ENCODE results near the gene PPP1R12C. TPM values are rescaled to one million over a fixed set of nuclear protein-coding genes. Genes with fewer than 3 reads are reported as not detected.
"Not testable (repeated sequence)": the region's sequence is repeated elsewhere in the genome, so short reads cannot be mapped to it uniquely, and the experiment has no call there.

The PPP1R12C gene
- total RNA-seq, 1 donor from 2014 or later: 21.8 TPM

GRCh38 chr19:55066107-55066709 is 51.2 kb downstream of the PPP1R12C start:
- Histone ChIP-seq H3K36me3 (no peaks in the 10 kb centered on the region), H3K79me2 (ENCODE audit: low read depth) (no peaks in the 10 kb centered on the region), H3K9me3 (ENCODE audit: low read depth) (no peaks in the 10 kb centered on the region), H3K27me3 (peaks cover 92% of the 10 kb centered on the region), H3K9ac (no peak overlapping the region), H4K20me1 (ENCODE audit: low read depth) (peaks cover 10% of the 10 kb centered on the region), H3K27ac (no peak overlapping the region), H3F3A (ENCODE audit: low read depth) (peaks cover 15% of the 10 kb centered on the region), H3K4me2 (no peak overlapping the region), H3K4me1 (peaks cover 7% of the 10 kb centered on the region), H3K4me3 (no peak overlapping the region), H2AFZ (replicated peaks) (no peak overlapping the region)
- TF ChIP-seq EZH2 (IDR thresholded peaks at IDR 0.05) (no peak), CTCF (IDR thresholded peaks at IDR 0.05) (no peak), EZH2phosphoT487 (IDR thresholded peaks at IDR 0.05) (no peak)
- peak; percentile 46 for DNase-seq (ENCODE audit: low spot score)
- Mint-ChIP-seq H3K27ac (no peak overlapping the region), H3K9me3 (no peaks in the 10 kb centered on the region), H3K27me3 (ENCODE audit: insufficient read depth, low read depth) (peaks cover 57% of the 10 kb centered on the region), H3K36me3 (no peaks in the 10 kb centered on the region), H3K4me1 (peaks cover 11% of the 10 kb centered on the region), H3K4me3 (no peak overlapping the region)

GRCh38 chr19:55065516-55065915 is 51.9 kb downstream of the PPP1R12C start:
- H3K4me3 ChIP-seq; H3K27ac Mint-ChIP-seq; H3K9me3 ChIP-seq (ENCODE audit: low read depth); H3K36me3 ChIP-seq; H3K9me3 Mint-ChIP-seq; H3K79me2 ChIP-seq (ENCODE audit: low read depth); H3K9ac ChIP-seq; H3K4me2 ChIP-seq; H3K4me1 ChIP-seq; DNase-seq (ENCODE audit: low spot score); H2AFZ ChIP-seq (replicated peaks); H3K36me3 Mint-ChIP-seq; H4K20me1 ChIP-seq (ENCODE audit: low read depth); H3K27ac ChIP-seq; H3K4me3 Mint-ChIP-seq: not testable (repeated sequence)
- peaks cover 11% of the 10 kb centered on the region for H3K4me1 Mint-ChIP-seq
- Histone ChIP-seq H3K27me3 (peaks cover 85% of the 10 kb centered on the region), H3F3A (ENCODE audit: low read depth) (peaks cover 15% of the 10 kb centered on the region)
- H3K27me3 Mint-ChIP-seq (ENCODE audit: insufficient read depth, low read depth): peaks cover 54% of the 10 kb centered on the region

GRCh38 chr19:55063492-55063843 is 54.0 kb downstream of the PPP1R12C start:
- Histone ChIP-seq H3K36me3 (no peaks in the 10 kb centered on the region), H3K4me3 (peak overlapping the region; percentile 70), H3K27ac (no peak overlapping the region), H4K20me1 (ENCODE audit: low read depth) (peaks cover 4% of the 10 kb centered on the region), H2AFZ (replicated peaks) (no peak overlapping the region), H3K4me1 (no peaks in the 10 kb centered on the region), H3K4me2 (no peak overlapping the region), H3K9ac (no peak overlapping the region), H3K9me3 (ENCODE audit: low read depth) (no peaks in the 10 kb centered on the region), H3F3A (ENCODE audit: low read depth) (peaks cover 7% of the 10 kb centered on the region), H3K27me3 (peaks cover 64% of the 10 kb centered on the region), H3K79me2 (ENCODE audit: low read depth) (no peaks in the 10 kb centered on the region)
- Mint-ChIP-seq H3K27ac (no peak overlapping the region), H3K36me3 (peaks cover under 1% of the 10 kb centered on the region), H3K4me3 (peak overlapping the region; percentile 81), H3K4me1 (peaks cover 2% of the 10 kb centered on the region), H3K27me3 (ENCODE audit: insufficient read depth, low read depth) (peaks cover 41% of the 10 kb centered on the region), H3K9me3 (no peaks in the 10 kb centered on the region)
- TF ChIP-seq EZH2phosphoT487 (IDR thresholded peaks at IDR 0.05) (no peak), CTCF (IDR thresholded peaks at IDR 0.05) (no peak), EZH2 (IDR thresholded peaks at IDR 0.05) (no peak)
- DNase-seq (ENCODE audit: low spot score): no peak

- H3K4me1 ChIP-seq: no peaks in the 10 kb centered on the region
- H3K4me2 ChIP-seq: peak within 1 kb of the TSS; percentile 97
- peak within 1 kb of the TSS; percentile 80 for H2AFZ ChIP-seq (replicated peaks)
- DNase-seq (ENCODE audit: low spot score): peak; percentile 97
- Mint-ChIP-seq H3K36me3 (peaks cover 3% of the 10 kb centered on the region), H3K9me3 (no peaks in the 10 kb centered on the region), H3K27ac (no peak within 1 kb of the TSS), H3K27me3 (ENCODE audit: insufficient read depth, low read depth) (peaks cover 37% of the 10 kb centered on the region), H3K4me1 (peaks cover 2% of the 10 kb centered on the region), H3K4me3 (peak within 1 kb of the TSS; percentile 90)
- peaks cover 4% of the 10 kb centered on the region for H4K20me1 ChIP-seq (ENCODE audit: low read depth)
- H3K27me3 ChIP-seq: peaks cover 59% of the 10 kb centered on the region
- no peaks in the 10 kb centered on the region for H3K9me3 ChIP-seq (ENCODE audit: low read depth)
- no peak within 1 kb of the TSS for H3K27ac ChIP-seq
- H3K79me2 ChIP-seq (ENCODE audit: low read depth): no peaks in the 10 kb centered on the region
- peak within 1 kb of the TSS; percentile 70 for H3K4me3 ChIP-seq
- H3K36me3 ChIP-seq: no peaks in the 10 kb centered on the region
- H3K9ac ChIP-seq: no peak within 1 kb of the TSS
- peaks cover 7% of the 10 kb centered on the region for H3F3A ChIP-seq (ENCODE audit: low read depth)
- TF ChIP-seq CTCF (IDR thresholded peaks at IDR 0.05) (no peak), EZH2 (IDR thresholded peaks at IDR 0.05) (peak; percentile 66), EZH2phosphoT487 (IDR thresholded peaks at IDR 0.05) (no peak)
Observed at GRCh38 chr19:55062735-55063491, 54.5 kb downstream of the PPP1R12C start, which contains the start of gene RDH13. RDH13 (minus strand) TSS chr19:55063148; CDS start chr19:55063032, 116 bp downstream.

GRCh38 chr19:55060287-55060686 is 57.1 kb downstream of the PPP1R12C start:
- not testable (repeated sequence) for H3K4me1 Mint-ChIP-seq; H3K27ac Mint-ChIP-seq; H3K9me3 ChIP-seq (ENCODE audit: low read depth); H4K20me1 ChIP-seq (ENCODE audit: low read depth); H2AFZ ChIP-seq (replicated peaks); H3F3A ChIP-seq (ENCODE audit: low read depth); H3K79me2 ChIP-seq (ENCODE audit: low read depth); H3K4me3 ChIP-seq; H3K9ac ChIP-seq; H3K36me3 ChIP-seq; DNase-seq (ENCODE audit: low spot score); H3K27ac ChIP-seq; H3K4me3 Mint-ChIP-seq; H3K9me3 Mint-ChIP-seq; H3K4me2 ChIP-seq; H3K4me1 ChIP-seq
- Mint-ChIP-seq H3K36me3 (peaks cover 10% of the 10 kb centered on the region), H3K27me3 (ENCODE audit: insufficient read depth, low read depth) (peaks cover 14% of the 10 kb centered on the region)
- H3K27me3 ChIP-seq: peaks cover 33% of the 10 kb centered on the region

Data from neural progenitor cell (in vitro differentiated cells).